HEK293T (cell line): ENCODE results near the gene KRT3.

Experiments used
- CTCF ChIA-PET: fragments of 350-600 bp; formaldehyde crosslinking; extraction: SDS; loops from one replicate; lab custom pipeline; 2021; ENCODE audit warnings: antibody characterized with exemption, inconsistent platforms; lab: Yijun Ruan, JAX
- POLR2A ChIA-PET: fragments of 350-600 bp; formaldehyde crosslinking; extraction: SDS; loops from one replicate; lab custom pipeline; 2020; ENCODE audit warnings: antibody characterized with exemption, inconsistent platforms; lab: Yijun Ruan, JAX
- DNase-seq: peaks from one replicate; pipeline ENCODE4 v3.0.0; 2012; ENCODE audit warnings: mixed read lengths; ENCODE audit errors: extremely low spot score
- ARNT ChIP-seq: fragments of 450-650 bp; IDR thresholded peaks from 2 replicates; pipeline ENCODE4 v1.6.1; 2017; ENCODE audit warnings: mild to moderate bottlenecking
- BHLHE40 ChIP-seq: fragments of 450-650 bp; IDR thresholded peaks from 2 replicates; pipeline ENCODE4 v1.6.1; 2016; ENCODE audit warnings: mild to moderate bottlenecking, moderate library complexity, borderline replicate concordance
- CTBP1 ChIP-seq: fragments of 450-650 bp; IDR thresholded peaks from 2 replicates; pipeline ENCODE4 v1.6.1; 2016; ENCODE audit warnings: borderline replicate concordance
- ELF4 ChIP-seq: fragments of 450-650 bp; IDR thresholded peaks from 2 replicates; pipeline ENCODE4 v1.6.1; 2017; ENCODE audit warnings: antibody characterized with exemption
- FOXA1 ChIP-seq: fragments of 450-650 bp; IDR thresholded peaks from 2 replicates; pipeline ENCODE4 v1.6.1; 2016; ENCODE audit warnings: mild to moderate bottlenecking
- FOXK2 ChIP-seq: fragments of 450-650 bp; IDR thresholded peaks from 2 replicates; pipeline ENCODE4 v1.6.1; 2016; ENCODE audit warnings: mild to moderate bottlenecking
- FOXM1 ChIP-seq: fragments of 450-650 bp; IDR thresholded peaks from 2 replicates; pipeline ENCODE4 v1.6.1; 2017; ENCODE audit warnings: mild to moderate bottlenecking, borderline replicate concordance
- HDGF ChIP-seq: fragments of 450-650 bp; IDR thresholded peaks from 2 replicates; pipeline ENCODE4 v1.6.1; 2017; ENCODE audit warnings: antibody characterized with exemption, borderline replicate concordance
- L3MBTL2 ChIP-seq: fragments of 450-650 bp; conservative IDR thresholded peaks from 2 replicates; pipeline ENCODE4 v1.6.1; 2016; ENCODE audit warnings: mild to moderate bottlenecking
- LEF1 ChIP-seq: fragments of 450-650 bp; IDR thresholded peaks from 2 replicates; pipeline ENCODE4 v1.6.1; 2017; ENCODE audit warnings: mild to moderate bottlenecking, borderline replicate concordance
- NFRKB ChIP-seq: fragments of 450-650 bp; IDR thresholded peaks from 2 replicates; pipeline ENCODE4 v1.6.1; 2016; ENCODE audit warnings: mild to moderate bottlenecking, moderate library complexity
- SP1 ChIP-seq: fragments of 450-650 bp; IDR thresholded peaks from 2 replicates; pipeline ENCODE4 v1.6.1; 2017
- SUZ12 ChIP-seq: fragments of 450-650 bp; IDR thresholded peaks from 2 replicates; pipeline ENCODE4 v1.6.1; 2016; ENCODE audit warnings: mild to moderate bottlenecking
- TARDBP ChIP-seq: fragments of 450-650 bp; IDR thresholded peaks from 2 replicates; pipeline ENCODE4 v1.6.1; 2016
- ZNF384 ChIP-seq: fragments of 450-650 bp; IDR thresholded peaks from 2 replicates; pipeline ENCODE4 v1.6.1; 2016
- TF ChIP-seq, protein P1 (sequence below): fragments of 450-650 bp; IDR thresholded peaks from 2 replicates; pipeline ENCODE4 v1.6.1; 2016

Gene KRT3

DNA sequence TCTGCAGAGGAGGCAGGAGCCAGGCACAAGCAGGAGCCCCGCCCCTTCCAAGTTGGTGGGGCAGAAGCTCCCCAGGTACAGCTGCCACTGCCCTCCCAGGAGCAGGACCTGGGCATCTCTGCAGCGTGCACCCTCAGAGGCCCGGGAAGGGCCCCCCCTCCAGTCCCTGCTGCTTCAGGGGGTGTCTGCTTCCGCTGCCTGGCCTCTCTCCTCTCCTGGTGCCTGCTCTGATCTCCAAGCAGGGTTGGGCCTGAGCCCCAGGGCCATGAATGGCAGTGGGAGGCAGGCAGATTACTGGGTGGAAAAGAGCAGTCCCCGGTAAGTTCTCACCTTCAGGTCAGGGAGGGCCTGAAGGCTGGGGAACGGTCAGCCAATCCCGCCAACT lies 53.7 kb downstream of the KRT3 start:
- CTCF ChIA-PET, result no interaction called here
- no peak for DNase-seq
- POLR2A ChIA-PET, result no interaction called here
- TF ChIP-seq ZNF384 (no peak), BHLHE40 (no peak), FOXA1 (no peak), SP1 (no peak), L3MBTL2 (no peak)
- TF ChIP-seq, protein P1, sequence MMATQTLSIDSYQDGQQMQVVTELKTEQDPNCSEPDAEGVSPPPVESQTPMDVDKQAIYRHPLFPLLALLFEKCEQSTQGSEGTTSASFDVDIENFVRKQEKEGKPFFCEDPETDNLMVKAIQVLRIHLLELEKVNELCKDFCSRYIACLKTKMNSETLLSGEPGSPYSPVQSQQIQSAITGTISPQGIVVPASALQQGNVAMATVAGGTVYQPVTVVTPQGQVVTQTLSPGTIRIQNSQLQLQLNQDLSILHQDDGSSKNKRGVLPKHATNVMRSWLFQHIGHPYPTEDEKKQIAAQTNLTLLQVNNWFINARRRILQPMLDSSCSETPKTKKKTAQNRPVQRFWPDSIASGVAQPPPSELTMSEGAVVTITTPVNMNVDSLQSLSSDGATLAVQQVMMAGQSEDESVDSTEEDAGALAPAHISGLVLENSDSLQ, result no peak

DNA sequence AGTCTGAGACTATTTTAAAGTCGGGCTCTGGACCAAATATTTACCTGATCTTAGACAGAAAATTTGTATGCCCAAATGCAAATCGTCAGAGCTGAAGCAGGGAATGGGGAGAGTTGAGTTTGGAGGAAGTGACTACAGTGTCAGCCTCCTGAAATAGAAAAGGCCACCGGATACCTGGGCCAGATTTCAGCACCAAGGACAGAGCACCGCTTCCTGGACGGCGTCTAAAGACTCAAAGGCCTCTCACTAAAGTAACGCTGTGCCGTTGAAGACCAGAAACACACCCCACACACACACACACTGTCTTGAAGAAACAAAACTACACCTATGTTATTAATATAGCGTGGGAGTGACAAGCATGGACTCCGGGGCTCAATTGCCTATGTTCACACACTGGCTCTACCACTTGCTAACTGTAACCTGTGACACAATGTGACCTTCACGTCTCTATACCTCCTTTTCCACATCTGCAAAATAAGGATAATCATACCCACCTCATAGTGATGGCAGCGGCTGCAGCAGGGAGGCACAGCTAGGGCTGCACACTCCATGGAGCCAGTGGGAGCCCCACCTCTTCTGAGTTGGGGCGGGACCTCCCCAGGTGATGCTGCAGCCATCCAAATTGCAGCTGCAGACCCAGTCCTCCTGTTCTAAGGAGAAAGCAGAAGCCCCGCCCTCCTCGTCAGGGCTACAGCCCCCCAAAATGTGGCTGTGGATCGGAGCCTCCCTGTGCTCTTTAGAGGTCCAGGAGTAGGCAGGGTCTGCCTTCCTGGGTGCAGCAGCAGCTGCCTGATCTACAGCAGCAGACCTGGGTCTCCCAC lies 54.3 kb downstream of the KRT3 start:
- DNase-seq, result peak; percentile 72
- ChIA-PET CTCF (no interaction called here), POLR2A (no interaction called here)
- TF ChIP-seq ELF4, result no peak
- TF ChIP-seq LEF1, result no peak
- TF ChIP-seq CTBP1, result no peak
- TF ChIP-seq ARNT, result no peak
- no peak for TF ChIP-seq HDGF
- TF ChIP-seq FOXM1, result no peak
- no peak for TF ChIP-seq L3MBTL2
- no peak for TF ChIP-seq NFRKB
- no peak for TF ChIP-seq ZNF384
- TF ChIP-seq SP1, result no peak
- no peak for TF ChIP-seq FOXK2
- no peak for TF ChIP-seq TARDBP
- no peak for TF ChIP-seq SUZ12
- TF ChIP-seq, protein P1, result no peak
- TF ChIP-seq BHLHE40, result no peak
- TF ChIP-seq FOXA1, result no peak

DNA sequence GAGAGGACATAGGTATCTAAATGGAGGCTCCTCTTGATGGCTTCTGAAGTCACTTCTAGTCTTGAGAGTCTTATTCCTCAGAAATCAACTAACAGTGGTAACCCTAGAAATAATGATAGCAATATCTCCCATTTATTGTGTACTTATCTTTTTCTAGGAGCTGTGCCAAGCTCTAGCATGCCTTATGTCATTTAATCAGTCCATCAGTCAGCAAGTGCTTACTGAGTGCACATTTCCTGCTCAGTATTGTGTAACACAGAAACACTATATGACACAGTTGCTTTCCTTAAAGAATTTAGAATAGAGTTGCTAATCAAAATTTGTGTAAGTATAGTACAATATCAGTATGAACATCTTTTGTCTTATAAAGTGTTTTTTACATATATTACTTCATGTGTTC lies 55.3 kb downstream of the KRT3 start:
- ChIA-PET POLR2A (no interaction called here), CTCF (no interaction called here)
- DNase-seq, result no peak
- TF ChIP-seq TARDBP (no peak), SUZ12 (no peak), CTBP1 (no peak), ZNF384 (no peak), L3MBTL2 (no peak), FOXA1 (no peak), NFRKB (no peak), SP1 (no peak), FOXM1 (no peak), BHLHE40 (no peak), ARNT (no peak)
- TF ChIP-seq, protein P1, result no peak

DNA sequence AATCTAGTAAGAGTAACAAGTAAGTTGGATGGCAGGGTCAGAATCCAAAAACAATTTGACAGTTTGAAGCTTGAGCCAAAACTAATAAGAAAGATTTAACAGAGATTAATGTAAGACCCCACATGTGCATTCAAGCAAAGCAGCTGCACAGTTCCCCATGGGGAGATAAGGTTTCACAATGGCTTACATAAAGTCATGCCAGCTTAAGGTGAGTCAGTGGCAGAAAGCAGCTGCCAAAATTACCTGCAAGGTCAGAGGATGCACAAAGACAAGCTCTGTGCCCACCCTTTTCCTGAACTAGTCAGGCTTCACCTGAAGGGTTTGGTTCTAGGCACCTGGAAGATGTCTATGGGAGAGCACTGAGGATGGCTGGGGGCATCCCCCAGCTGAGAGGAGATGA lies 56.0 kb downstream of the KRT3 start:
- DNase-seq, result no peak
- POLR2A ChIA-PET, result no interaction called here
- TF ChIP-seq, protein P1, result no peak
- CTCF ChIA-PET, result no interaction called here
